Adrenal gland (tissue), 5 donors: Measurements from ENCODE around the gene SFTPB.

ENCODE experiments used
- CTCF ChIP-seq, 6 experiments: fragments of 450-650 bp in 4 of 6; fragments of 200-600 bp in 2 of 6; sonication (generic) in 1 of 6; IDR thresholded peaks; 1 replicate in 5 of 6; 2 replicates in 1 of 6; pipeline versions ENCODE4 v1.5.1 to v1.8.0; 2016 to 2021; ENCODE audit warnings: antibody characterized with exemption in 6 of 6, mild to moderate bottlenecking in 2 of 6, moderate library complexity in 1 of 6
- POLR2A ChIP-seq, 2 donors: fragments of 450-650 bp; IDR thresholded peaks; one replicate each; pipeline ENCODE4 v1.6.1; 2017; ENCODE audit warnings: antibody characterized with exemption in 2 of 2, mild to moderate bottlenecking in 2 of 2, moderate library complexity in 1 of 2
- donor health status: DM: no; HTN: no; CAD: no.

GRCh38 chr2:85710687-85711577 is 42.9 kb upstream of the SFTPB start:
- no peak for TF ChIP-seq CTCF (IDR thresholded peaks at IDR 0.05)
- no peak for TF ChIP-seq POLR2A (IDR thresholded peaks at IDR 0.05)
